H1 (cell line): ENCODE measurements around the gene SNX25. TPM values are rescaled to one million over a fixed set of nuclear protein-coding genes. Genes with fewer than 3 reads are reported as not detected.

Source experiments
- BACH1 ChIP-seq: IDR thresholded peaks from 2 replicates; pipeline ENCODE4 v1.6.1; 2012; ENCODE audit warnings: low read length, improper control_type of control experiment
- CREB1 ChIP-seq: IDR thresholded peaks from 2 replicates; pipeline ENCODE4 v1.6.1; 2012; ENCODE audit warnings: inconsistent platforms
- CTCF ChIP-seq, 3 experiments: IDR thresholded peaks; 1 replicate in 2 of 3; 2 replicates in 1 of 3; pipeline versions ENCODE4 v1.5.1 to v1.6.1; 2011; ENCODE audit warnings: low read length in 3 of 3, mild to moderate bottlenecking in 3 of 3, inconsistent platforms in 2 of 3, low read depth in 1 of 3, moderate library complexity in 1 of 3; ENCODE audit not compliant: insufficient read depth in 1 of 3; ENCODE audit errors: control extremely low read depth in 1 of 3
- EP300 ChIP-seq, 2 experiments: IDR thresholded peaks; 1 replicate in 1 of 2; 2 replicates in 1 of 2; pipeline ENCODE4 v1.6.1; 2011 to 2012; ENCODE audit warnings: low read depth in 2 of 2, low read length in 2 of 2, mild to moderate bottlenecking in 2 of 2, borderline replicate concordance in 1 of 2, inconsistent platforms in 1 of 2, moderate library complexity in 1 of 2
- RAD21 ChIP-seq, 2 experiments: IDR thresholded peaks in 1 of 2; conservative IDR thresholded peaks in 1 of 2; 2 replicates each; pipeline ENCODE4 v1.6.1; 2011; ENCODE audit warnings: low read depth in 2 of 2, low read length in 2 of 2, improper control_type of control experiment in 1 of 2, inconsistent platforms in 1 of 2, mild to moderate bottlenecking in 1 of 2, moderate library complexity in 1 of 2
- TAF7 ChIP-seq: optimal IDR thresholded peaks from 2 replicates; pipeline ENCODE3; 2011; ENCODE audit warnings: low read depth, mild to moderate bottlenecking, inconsistent platforms, low read length, moderate library complexity, borderline replicate concordance
- YY1 ChIP-seq: IDR thresholded peaks from 2 replicates; pipeline ENCODE4 v1.6.1; 2011; ENCODE audit warnings: low read depth, mild to moderate bottlenecking, low read length
- ZNF274 ChIP-seq: IDR thresholded peaks from 2 replicates; pipeline ENCODE4 v1.7.0; 2012; ENCODE audit warnings: low read length, borderline replicate concordance; ENCODE audit errors: extremely low read depth
- polyA plus RNA-seq, 7 experiments: library from polyadenylated mRNA; depleted of rRNA in 3 of 7; stranded (reverse) in 5 of 7; unstranded in 2 of 7; fragments of >200 nt in 5 of 7; fragments of 200-250 nt in 2 of 7; gene quantifications; 1 replicate in 5 of 7; 2 replicates in 1 of 7; 4 replicates in 1 of 7; pipeline versions ENCODE4 v1.2.1 to v1.2.3, GENCODE V29; 2011 to 2013; ENCODE audit warnings: missing spikeins in 2 of 7, mixed read lengths in 2 of 7
- total RNA-seq: library from RNA; stranded (reverse); fragmentation: NEBNext Ultra II Directional; extraction: Animal tissue kit (Norgen Biotek cat#: 25700); gene quantifications from 2 replicates; pipeline ENCODE4 v1.2.1, GENCODE V29; 2021
- TF ChIP-seq, protein P1 (sequence below): fragments of 300-600 bp; sonication (generic); IDR thresholded peaks from 2 replicates; pipeline ENCODE4 v1.7.1; 2012; ENCODE audit warnings: low read length, moderate library complexity, mild to moderate bottlenecking, inconsistent platforms; ENCODE audit not compliant: insufficient replicate concordance

SNX25 gene
- total and polyA plus RNA-seq, 2 of the 8 experiments (the other 6 are each of a cell fraction or from before 2014, with no cell fraction given) = 5.4 to 19.9 TPM

DNA sequence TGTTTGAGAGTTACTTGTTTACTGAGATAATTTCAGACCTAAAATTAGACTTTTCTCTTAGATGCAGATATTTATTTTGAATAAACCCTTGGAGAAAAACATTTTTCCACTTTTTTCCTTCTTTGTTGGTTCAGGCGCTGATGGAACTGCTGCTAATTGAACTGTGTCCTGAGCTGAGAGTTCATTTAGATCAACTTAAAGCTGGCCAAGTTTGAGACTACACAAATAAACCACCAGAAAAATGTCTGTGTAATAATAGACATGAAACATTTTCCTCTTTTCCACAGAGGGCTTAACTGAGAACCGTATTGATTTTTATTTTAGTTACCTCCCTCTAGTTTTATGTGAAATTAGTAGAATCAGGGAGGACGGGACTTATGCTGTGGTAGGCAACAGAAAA lies 153.9 kb downstream of the SNX25 start (continued):
- TF ChIP-seq, protein P1, sequence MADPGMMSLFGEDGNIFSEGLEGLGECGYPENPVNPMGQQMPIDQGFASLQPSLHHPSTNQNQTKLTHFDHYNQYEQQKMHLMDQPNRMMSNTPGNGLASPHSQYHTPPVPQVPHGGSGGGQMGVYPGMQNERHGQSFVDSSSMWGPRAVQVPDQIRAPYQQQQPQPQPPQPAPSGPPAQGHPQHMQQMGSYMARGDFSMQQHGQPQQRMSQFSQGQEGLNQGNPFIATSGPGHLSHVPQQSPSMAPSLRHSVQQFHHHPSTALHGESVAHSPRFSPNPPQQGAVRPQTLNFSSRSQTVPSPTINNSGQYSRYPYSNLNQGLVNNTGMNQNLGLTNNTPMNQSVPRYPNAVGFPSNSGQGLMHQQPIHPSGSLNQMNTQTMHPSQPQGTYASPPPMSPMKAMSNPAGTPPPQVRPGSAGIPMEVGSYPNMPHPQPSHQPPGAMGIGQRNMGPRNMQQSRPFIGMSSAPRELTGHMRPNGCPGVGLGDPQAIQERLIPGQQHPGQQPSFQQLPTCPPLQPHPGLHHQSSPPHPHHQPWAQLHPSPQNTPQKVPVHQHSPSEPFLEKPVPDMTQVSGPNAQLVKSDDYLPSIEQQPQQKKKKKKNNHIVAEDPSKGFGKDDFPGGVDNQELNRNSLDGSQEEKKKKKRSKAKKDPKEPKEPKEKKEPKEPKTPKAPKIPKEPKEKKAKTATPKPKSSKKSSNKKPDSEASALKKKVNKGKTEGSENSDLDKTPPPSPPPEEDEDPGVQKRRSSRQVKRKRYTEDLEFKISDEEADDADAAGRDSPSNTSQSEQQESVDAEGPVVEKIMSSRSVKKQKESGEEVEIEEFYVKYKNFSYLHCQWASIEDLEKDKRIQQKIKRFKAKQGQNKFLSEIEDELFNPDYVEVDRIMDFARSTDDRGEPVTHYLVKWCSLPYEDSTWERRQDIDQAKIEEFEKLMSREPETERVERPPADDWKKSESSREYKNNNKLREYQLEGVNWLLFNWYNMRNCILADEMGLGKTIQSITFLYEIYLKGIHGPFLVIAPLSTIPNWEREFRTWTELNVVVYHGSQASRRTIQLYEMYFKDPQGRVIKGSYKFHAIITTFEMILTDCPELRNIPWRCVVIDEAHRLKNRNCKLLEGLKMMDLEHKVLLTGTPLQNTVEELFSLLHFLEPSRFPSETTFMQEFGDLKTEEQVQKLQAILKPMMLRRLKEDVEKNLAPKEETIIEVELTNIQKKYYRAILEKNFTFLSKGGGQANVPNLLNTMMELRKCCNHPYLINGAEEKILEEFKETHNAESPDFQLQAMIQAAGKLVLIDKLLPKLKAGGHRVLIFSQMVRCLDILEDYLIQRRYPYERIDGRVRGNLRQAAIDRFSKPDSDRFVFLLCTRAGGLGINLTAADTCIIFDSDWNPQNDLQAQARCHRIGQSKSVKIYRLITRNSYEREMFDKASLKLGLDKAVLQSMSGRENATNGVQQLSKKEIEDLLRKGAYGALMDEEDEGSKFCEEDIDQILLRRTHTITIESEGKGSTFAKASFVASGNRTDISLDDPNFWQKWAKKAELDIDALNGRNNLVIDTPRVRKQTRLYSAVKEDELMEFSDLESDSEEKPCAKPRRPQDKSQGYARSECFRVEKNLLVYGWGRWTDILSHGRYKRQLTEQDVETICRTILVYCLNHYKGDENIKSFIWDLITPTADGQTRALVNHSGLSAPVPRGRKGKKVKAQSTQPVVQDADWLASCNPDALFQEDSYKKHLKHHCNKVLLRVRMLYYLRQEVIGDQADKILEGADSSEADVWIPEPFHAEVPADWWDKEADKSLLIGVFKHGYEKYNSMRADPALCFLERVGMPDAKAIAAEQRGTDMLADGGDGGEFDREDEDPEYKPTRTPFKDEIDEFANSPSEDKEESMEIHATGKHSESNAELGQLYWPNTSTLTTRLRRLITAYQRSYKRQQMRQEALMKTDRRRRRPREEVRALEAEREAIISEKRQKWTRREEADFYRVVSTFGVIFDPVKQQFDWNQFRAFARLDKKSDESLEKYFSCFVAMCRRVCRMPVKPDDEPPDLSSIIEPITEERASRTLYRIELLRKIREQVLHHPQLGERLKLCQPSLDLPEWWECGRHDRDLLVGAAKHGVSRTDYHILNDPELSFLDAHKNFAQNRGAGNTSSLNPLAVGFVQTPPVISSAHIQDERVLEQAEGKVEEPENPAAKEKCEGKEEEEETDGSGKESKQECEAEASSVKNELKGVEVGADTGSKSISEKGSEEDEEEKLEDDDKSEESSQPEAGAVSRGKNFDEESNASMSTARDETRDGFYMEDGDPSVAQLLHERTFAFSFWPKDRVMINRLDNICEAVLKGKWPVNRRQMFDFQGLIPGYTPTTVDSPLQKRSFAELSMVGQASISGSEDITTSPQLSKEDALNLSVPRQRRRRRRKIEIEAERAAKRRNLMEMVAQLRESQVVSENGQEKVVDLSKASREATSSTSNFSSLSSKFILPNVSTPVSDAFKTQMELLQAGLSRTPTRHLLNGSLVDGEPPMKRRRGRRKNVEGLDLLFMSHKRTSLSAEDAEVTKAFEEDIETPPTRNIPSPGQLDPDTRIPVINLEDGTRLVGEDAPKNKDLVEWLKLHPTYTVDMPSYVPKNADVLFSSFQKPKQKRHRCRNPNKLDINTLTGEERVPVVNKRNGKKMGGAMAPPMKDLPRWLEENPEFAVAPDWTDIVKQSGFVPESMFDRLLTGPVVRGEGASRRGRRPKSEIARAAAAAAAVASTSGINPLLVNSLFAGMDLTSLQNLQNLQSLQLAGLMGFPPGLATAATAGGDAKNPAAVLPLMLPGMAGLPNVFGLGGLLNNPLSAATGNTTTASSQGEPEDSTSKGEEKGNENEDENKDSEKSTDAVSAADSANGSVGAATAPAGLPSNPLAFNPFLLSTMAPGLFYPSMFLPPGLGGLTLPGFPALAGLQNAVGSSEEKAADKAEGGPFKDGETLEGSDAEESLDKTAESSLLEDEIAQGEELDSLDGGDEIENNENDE = no peak
- TF ChIP-seq YY1 (no peak), TAF7 (no peak), CTCF (IDR thresholded peaks at IDR 0.05; ENCODE audit: control extremely low read depth in 1 of 3, insufficient read depth in 1 of 3, low read depth in 1 of 3, low read length in 3 of 3) (no peak), EP300 (IDR thresholded peaks at IDR 0.05; ENCODE audit: borderline replicate concordance in 1 of 2, low read depth in 2 of 2, low read length in 2 of 2) (no peak), ZNF274 (no peak), BACH1 (no peak), RAD21 (IDR thresholded peaks at IDR 0.05 in 1 of 2, conservative IDR thresholded peaks at IDR 0.05 in 1 of 2; ENCODE audit: low read depth in 2 of 2, low read length in 2 of 2) (no peak), CREB1 (no peak)
